SK-N-SH (cell line): Measurements from ENCODE around the gene CD34. TPM values are rescaled to one million over a fixed set of nuclear protein-coding genes. Genes with fewer than 3 reads are reported as not detected.

ENCODE experiments used
- CTCF ChIA-PET: fragments of 300-600, 350-600 bp; formaldehyde crosslinking; extraction: SDS; loops from one replicate; lab custom pipeline; 2021; lab: Yijun Ruan, JAX
- POLR2A ChIA-PET: fragments of 350-600 bp; sonication (Branson Sonifier 250); formaldehyde crosslinking; extraction: SDS; loops from one replicate; lab custom pipeline; 2020; ENCODE audit warnings: antibody characterized with exemption, inconsistent platforms; lab: Yijun Ruan, JAX
- DNase-seq: peaks from one replicate; pipeline ENCODE4 v3.0.0; 2012
- H2AFZ ChIP-seq: fragments of 200-600 bp; sonication (generic); 2 replicates; pipeline ENCODE4 v1.8.1; 2016; ENCODE audit warnings: antibody characterized with exemption, mild to moderate bottlenecking, low read depth
- H3F3A ChIP-seq: fragments of 200-600 bp; sonication (generic); replicated peaks from 2 replicates; pipeline ENCODE3; 2016; ENCODE audit warnings: antibody characterized with exemption, mild to moderate bottlenecking; ENCODE audit not compliant: insufficient read depth
- H3K27ac ChIP-seq, 2 experiments: fragments of 200-500 bp in 1 of 2; fragments of 200-600 bp in 1 of 2; sonication (Bioruptor generic) in 1 of 2; sonication (generic), shearing (Covaris generic) in 1 of 2; 2 replicates each; pipeline versions ENCODE4 v1.5.1 to v1.6.1; 2014 to 2016; ENCODE audit warnings: low read depth in 2 of 2, inconsistent platforms in 1 of 2, low read length in 1 of 2, mild to moderate bottlenecking in 1 of 2, mixed read lengths in 1 of 2
- H3K27me3 ChIP-seq: fragments of 200-600 bp; sonication (generic), shearing (Covaris generic); 2 replicates; pipeline ENCODE4 v1.6.1; 2016; ENCODE audit warnings: mixed run types; ENCODE audit not compliant: insufficient read depth
- H3K36me3 ChIP-seq, 2 experiments: fragments of 200-500 bp in 1 of 2; fragments of 200-600 bp in 1 of 2; sonication (Bioruptor generic) in 1 of 2; sonication (generic) in 1 of 2; replicated peaks in 1 of 2; 2 replicates each; pipeline versions ENCODE3 to v1.5.1; 2014 to 2016; ENCODE audit warnings: low read length in 1 of 2, mild to moderate bottlenecking in 1 of 2; ENCODE audit not compliant: insufficient read depth in 2 of 2, control insufficient read depth in 1 of 2
- H3K4me1 ChIP-seq, 2 experiments: fragments of 200-500 bp in 1 of 2; fragments of 200-600 bp in 1 of 2; sonication (Bioruptor generic) in 1 of 2; sonication (generic), shearing (Covaris generic) in 1 of 2; 2 replicates each; pipeline versions ENCODE4 v1.5.1 to v1.6.1; 2014 to 2016; ENCODE audit warnings: low read depth in 1 of 2, low read length in 1 of 2, mixed run types in 1 of 2; ENCODE audit not compliant: insufficient read depth in 2 of 2, control insufficient read depth in 1 of 2
- H3K4me2 ChIP-seq: fragments of 200-600 bp; sonication (generic), shearing (Covaris generic); 2 replicates; pipeline ENCODE4 v1.6.1; 2017; ENCODE audit warnings: mixed run types
- H3K4me3 ChIP-seq, 2 experiments: fragments of 200-500 bp in 1 of 2; fragments of 200-600 bp in 1 of 2; sonication (Bioruptor generic) in 1 of 2; sonication (generic), shearing (Covaris generic) in 1 of 2; 2 replicates each; pipeline versions ENCODE4 v1.5.1 to v1.8.1; 2014 to 2016; ENCODE audit warnings: low read depth in 2 of 2, inconsistent platforms in 1 of 2, low read length in 1 of 2, mild to moderate bottlenecking in 1 of 2, mixed read lengths in 1 of 2, moderate library complexity in 1 of 2
- H3K79me2 ChIP-seq: fragments of 200-600 bp; sonication (generic); 2 replicates; pipeline ENCODE4 v1.8.1; 2017; ENCODE audit warnings: mild to moderate bottlenecking; ENCODE audit not compliant: insufficient read depth
- H3K9ac ChIP-seq: fragments of 200-600 bp; sonication (generic); 2 replicates; pipeline ENCODE4 v1.6.1; 2017; ENCODE audit warnings: mixed run types
- H3K9me2 ChIP-seq: fragments of 200-600 bp; sonication (generic); 2 replicates; pipeline ENCODE4 v1.6.1; 2017; ENCODE audit warnings: mixed run types
- H3K9me3 ChIP-seq: fragments of 200-600 bp; sonication (generic); 2 replicates; pipeline ENCODE4 v1.6.1; 2017; ENCODE audit warnings: mixed run types, mild to moderate bottlenecking, moderate library complexity
- H4K20me1 ChIP-seq: fragments of 200-600 bp; sonication (generic); 2 replicates; pipeline ENCODE4 v1.6.1; 2017; ENCODE audit warnings: mild to moderate bottlenecking, mixed run types; ENCODE audit not compliant: insufficient read depth
- ELF1 ChIP-seq: IDR thresholded peaks from 2 replicates; pipeline ENCODE4 v1.4.0; 2012
- EZH2phosphoT487 ChIP-seq: fragments of 200-600 bp; sonication (generic); IDR thresholded peaks from 2 replicates; pipeline ENCODE4 v1.6.1; 2017; ENCODE audit warnings: low read depth, mixed run types, mild to moderate bottlenecking, antibody characterized with exemption, moderate library complexity, borderline replicate concordance
- FOSL2 ChIP-seq: IDR thresholded peaks from 2 replicates; pipeline ENCODE4 v1.4.0; 2012; ENCODE audit warnings: low read depth, mild to moderate bottlenecking, moderate library complexity, borderline replicate concordance
- FOXM1 ChIP-seq: IDR thresholded peaks from 2 replicates; pipeline ENCODE4 v1.4.0; 2012; ENCODE audit warnings: low read depth, mild to moderate bottlenecking
- JUND ChIP-seq: IDR thresholded peaks from 2 replicates; pipeline ENCODE4 v1.4.0; 2012
- POLR2AphosphoS5 ChIP-seq: IDR thresholded peaks from 2 replicates; pipeline ENCODE4 v1.6.1; 2012; ENCODE audit warnings: low read depth, low read length
- SIN3A ChIP-seq: IDR thresholded peaks from 2 replicates; pipeline ENCODE4 v1.6.1; 2012; ENCODE audit warnings: low read depth, mild to moderate bottlenecking, low read length, moderate library complexity, borderline replicate concordance
- TEAD4 ChIP-seq: IDR thresholded peaks from 2 replicates; pipeline ENCODE4 v1.4.0; 2012; ENCODE audit warnings: mild to moderate bottlenecking, borderline replicate concordance; ENCODE audit not compliant: insufficient read depth
- YY1 ChIP-seq: IDR thresholded peaks from 2 replicates; pipeline ENCODE4 v1.4.0; 2012; ENCODE audit warnings: low read depth, mild to moderate bottlenecking
- WGBS: methylation state at CpG from one replicate; pipeline ENCODE4 v1.1.6; 2017; ENCODE audit warnings: low lambda C conversion rate; 5-methylcytosine and 5-hydroxymethylcytosine counted together
- polyA plus RNA-seq, 3 experiments: library from polyadenylated mRNA; depleted of rRNA; stranded (reverse); fragments of >200 nt; gene quantifications; 2 replicates each; pipeline ENCODE4 v1.2.3, GENCODE V29; 2012
- TF ChIP-seq, protein P1 (sequence below): fragments of 150-350 bp; IDR thresholded peaks from 2 replicates; pipeline ENCODE4 v1.6.1; 2017; ENCODE audit warnings: antibody characterized with exemption, low read length, low read depth, borderline replicate concordance
- TF ChIP-seq, protein P2 (sequence below): IDR thresholded peaks from 2 replicates; pipeline ENCODE4 v1.4.0; 2012; ENCODE audit warnings: low read depth, borderline replicate concordance
- TF ChIP-seq, protein P3 (sequence below): fragments of 150-350 bp; IDR thresholded peaks from 2 replicates; pipeline ENCODE4 v1.6.1; 2016; ENCODE audit warnings: mild to moderate bottlenecking, low read depth, low read length
- TF ChIP-seq, protein P4 (sequence below): IDR thresholded peaks from 2 replicates; pipeline ENCODE4 v1.4.0; 2012; ENCODE audit warnings: low read depth, borderline replicate concordance
- TF ChIP-seq, protein P5 (sequence below): IDR thresholded peaks from 2 replicates; pipeline ENCODE4; 2012

Gene CD34
- polyA plus RNA-seq, 1 of the 3 experiments (the other 2 are of a cell fraction), result 0.59 TPM

DNA sequence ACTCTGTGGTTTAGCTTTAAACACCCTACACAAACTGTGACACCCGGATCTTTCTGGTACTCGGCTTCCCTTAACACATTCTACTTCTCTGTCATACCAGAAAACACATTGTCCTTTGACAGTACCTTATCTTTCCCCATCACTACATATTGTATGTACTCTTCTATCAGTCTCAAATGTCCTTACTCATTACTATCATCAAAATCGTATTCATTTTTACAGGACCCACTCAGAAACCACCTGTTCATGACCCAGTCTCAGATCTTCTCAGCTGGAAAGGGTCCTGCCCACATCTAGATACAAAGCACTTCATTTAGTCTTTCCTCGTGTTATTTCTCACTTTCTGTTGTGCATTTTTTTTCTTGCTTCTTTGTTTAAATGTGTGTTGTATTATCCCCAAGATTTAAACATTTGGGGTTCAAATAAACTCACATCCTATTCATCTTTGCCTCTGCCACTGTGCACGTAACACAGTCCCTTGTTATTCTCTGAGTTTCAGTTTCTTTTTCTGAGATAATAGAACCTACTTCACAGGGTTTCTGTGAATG lies 27.7 kb downstream of the CD34 start:
- Histone ChIP-seq H3K9me2 (no peaks in the 10 kb centered on the region), H2AFZ (no peak overlapping the region; the same call in 1 of the 2 replicates), H3K79me2 (no peaks in the 10 kb centered on the region), H3K27me3 (no peaks in the 10 kb centered on the region; the same call in 1 of the 2 replicates), H4K20me1 (no peaks in the 10 kb centered on the region), H3K9me3 (no peaks in the 10 kb centered on the region), H3K4me2 (no peak overlapping the region), H3K4me1 (peaks cover 0 to 5% of the 10 kb centered on the region in 2 experiments; a peak in 1 of 4 replicates), H3K36me3 (no peaks in the 10 kb centered on the region), H3K4me3 (no peak overlapping the region), H3K9ac (no peak overlapping the region)
- no peak for DNase-seq
- 63% methylated on average over 5 of the region's 5 CpGs for WGBS
- POLR2A ChIA-PET, result interaction anchor here (3.0 kb wide), 1 partner anchor 80 kb away, joined by 20 read pairs; no protein-coding TSS in a partner anchor
- no peak for TF ChIP-seq POLR2AphosphoS5
- TF ChIP-seq FOSL2, result no peak
- TF ChIP-seq, all 33 proteins: peak for 0
- Histone ChIP-seq H3F3A (no peaks in the 10 kb centered on the region), H3K27ac (no peak overlapping the region)
- CTCF ChIA-PET, result interaction anchor here (1.3 to 7.9 kb wide), 6 partner anchors 11 to 139 kb away, joined by 3 to 181 read pairs (median 59); no protein-coding TSS in a partner anchor

DNA sequence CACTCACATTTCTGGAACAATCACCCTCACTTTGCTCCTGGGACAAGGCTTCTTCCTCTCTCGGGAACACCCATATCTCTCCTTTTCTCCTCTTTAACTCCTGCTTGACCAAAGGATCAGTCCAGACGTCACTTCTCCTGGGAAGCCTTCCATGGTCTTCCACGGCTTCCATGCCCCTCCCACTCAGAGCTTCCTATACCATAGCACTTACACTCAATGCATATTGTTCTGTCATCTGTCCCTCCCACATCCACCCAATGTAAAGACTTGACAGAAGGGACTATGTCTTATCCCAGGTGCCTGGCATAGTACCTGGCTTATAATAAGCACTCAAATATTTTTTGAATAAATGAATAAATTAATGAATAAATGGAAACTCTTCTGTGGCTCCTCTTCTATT lies 28.2 kb downstream of the CD34 start:
- WGBS, result 49% methylated on average over 3 of the region's 3 CpGs
- no peaks in the 10 kb centered on the region for H3K9me2 ChIP-seq
- no peaks in the 10 kb centered on the region for H3F3A ChIP-seq
- no peaks in the 10 kb centered on the region for H4K20me1 ChIP-seq
- no peaks in the 10 kb centered on the region for H3K36me3 ChIP-seq
- no peak for DNase-seq
- CTCF ChIA-PET, result interaction anchor here (7.1 to 7.9 kb wide), 3 partner anchors 10 to 81 kb away, joined by 96 to 181 read pairs (median 164); no protein-coding TSS in a partner anchor
- POLR2A ChIA-PET, result interaction anchor here (3.0 kb wide), 1 partner anchor 81 kb away, joined by 20 read pairs; no protein-coding TSS in a partner anchor
- H3K9me3 ChIP-seq, result no peaks in the 10 kb centered on the region
- no peak overlapping the region for H3K4me2 ChIP-seq
- no peak overlapping the region for H3K9ac ChIP-seq
- peaks cover 0 to 5% of the 10 kb centered on the region in 2 experiments; a peak in 1 of 4 replicates for H3K4me1 ChIP-seq
- TF ChIP-seq, protein P1, sequence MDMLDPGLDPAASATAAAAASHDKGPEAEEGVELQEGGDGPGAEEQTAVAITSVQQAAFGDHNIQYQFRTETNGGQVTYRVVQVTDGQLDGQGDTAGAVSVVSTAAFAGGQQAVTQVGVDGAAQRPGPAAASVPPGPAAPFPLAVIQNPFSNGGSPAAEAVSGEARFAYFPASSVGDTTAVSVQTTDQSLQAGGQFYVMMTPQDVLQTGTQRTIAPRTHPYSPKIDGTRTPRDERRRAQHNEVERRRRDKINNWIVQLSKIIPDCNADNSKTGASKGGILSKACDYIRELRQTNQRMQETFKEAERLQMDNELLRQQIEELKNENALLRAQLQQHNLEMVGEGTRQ, result no peak
- no peaks in the 10 kb centered on the region; the same call in 1 of the 2 replicates for H3K27me3 ChIP-seq
- no peak overlapping the region for H3K4me3 ChIP-seq
- no peak overlapping the region for H2AFZ ChIP-seq
- H3K79me2 ChIP-seq, result no peaks in the 10 kb centered on the region
- H3K27ac ChIP-seq, result no peak overlapping the region

DNA sequence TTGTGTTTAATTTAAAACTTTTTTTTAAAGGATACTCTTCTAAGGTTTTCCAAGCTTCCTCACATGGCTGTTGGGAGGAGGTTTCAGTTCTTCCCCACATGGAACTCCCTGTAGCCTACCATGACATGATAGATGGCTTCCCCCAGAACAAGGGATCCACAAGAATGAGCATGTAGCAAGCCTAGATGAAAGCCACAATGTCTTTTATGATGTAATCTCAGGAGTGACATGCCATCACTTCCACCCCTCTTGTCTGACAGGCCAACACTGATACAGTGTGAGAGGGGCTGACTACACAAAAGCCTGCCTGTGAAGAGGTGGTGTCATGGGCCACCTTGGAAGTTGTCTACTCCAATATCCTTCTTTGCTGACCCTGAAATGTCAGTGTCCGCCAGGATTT lies 32.0 kb downstream of the CD34 start:
- no peaks in the 10 kb centered on the region for H3F3A ChIP-seq
- CTCF ChIA-PET, result interaction anchor here (0.7 to 1.2 kb wide), 2 partner anchors 9 to 84 kb away, joined by 4 to 6 read pairs; no protein-coding TSS in a partner anchor
- no peaks in the 10 kb centered on the region for H3K36me3 ChIP-seq
- no peaks in the 10 kb centered on the region for H3K9me2 ChIP-seq
- no peaks in the 10 kb centered on the region for H3K79me2 ChIP-seq
- 100% methylated on average over 1 of the region's 1 CpG for WGBS
- H2AFZ ChIP-seq, result no peak overlapping the region
- no peaks in the 10 kb centered on the region for H3K9me3 ChIP-seq
- H3K4me1 ChIP-seq, result no peaks in the 10 kb centered on the region
- POLR2A ChIA-PET, result no interaction called here
- H4K20me1 ChIP-seq, result no peaks in the 10 kb centered on the region
- no peak overlapping the region for H3K4me2 ChIP-seq
- no peak overlapping the region for H3K27ac ChIP-seq
- no peak for DNase-seq
- no peak overlapping the region for H3K4me3 ChIP-seq
- H3K9ac ChIP-seq, result no peak overlapping the region
- H3K27me3 ChIP-seq, result no peaks in the 10 kb centered on the region; the same call in 1 of the 2 replicates
- TF ChIP-seq, protein P2, sequence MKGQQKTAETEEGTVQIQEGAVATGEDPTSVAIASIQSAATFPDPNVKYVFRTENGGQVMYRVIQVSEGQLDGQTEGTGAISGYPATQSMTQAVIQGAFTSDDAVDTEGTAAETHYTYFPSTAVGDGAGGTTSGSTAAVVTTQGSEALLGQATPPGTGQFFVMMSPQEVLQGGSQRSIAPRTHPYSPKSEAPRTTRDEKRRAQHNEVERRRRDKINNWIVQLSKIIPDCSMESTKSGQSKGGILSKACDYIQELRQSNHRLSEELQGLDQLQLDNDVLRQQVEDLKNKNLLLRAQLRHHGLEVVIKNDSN, result no peak
- TF ChIP-seq ELF1 (no peak), JUND (no peak), TEAD4 (no peak), POLR2AphosphoS5 (no peak), EZH2phosphoT487 (no peak), SIN3A (no peak), FOXM1 (no peak), YY1 (no peak)
- TF ChIP-seq, protein P3, sequence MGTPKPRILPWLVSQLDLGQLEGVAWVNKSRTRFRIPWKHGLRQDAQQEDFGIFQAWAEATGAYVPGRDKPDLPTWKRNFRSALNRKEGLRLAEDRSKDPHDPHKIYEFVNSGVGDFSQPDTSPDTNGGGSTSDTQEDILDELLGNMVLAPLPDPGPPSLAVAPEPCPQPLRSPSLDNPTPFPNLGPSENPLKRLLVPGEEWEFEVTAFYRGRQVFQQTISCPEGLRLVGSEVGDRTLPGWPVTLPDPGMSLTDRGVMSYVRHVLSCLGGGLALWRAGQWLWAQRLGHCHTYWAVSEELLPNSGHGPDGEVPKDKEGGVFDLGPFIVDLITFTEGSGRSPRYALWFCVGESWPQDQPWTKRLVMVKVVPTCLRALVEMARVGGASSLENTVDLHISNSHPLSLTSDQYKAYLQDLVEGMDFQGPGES, result no peak
- TF ChIP-seq, protein P4, sequence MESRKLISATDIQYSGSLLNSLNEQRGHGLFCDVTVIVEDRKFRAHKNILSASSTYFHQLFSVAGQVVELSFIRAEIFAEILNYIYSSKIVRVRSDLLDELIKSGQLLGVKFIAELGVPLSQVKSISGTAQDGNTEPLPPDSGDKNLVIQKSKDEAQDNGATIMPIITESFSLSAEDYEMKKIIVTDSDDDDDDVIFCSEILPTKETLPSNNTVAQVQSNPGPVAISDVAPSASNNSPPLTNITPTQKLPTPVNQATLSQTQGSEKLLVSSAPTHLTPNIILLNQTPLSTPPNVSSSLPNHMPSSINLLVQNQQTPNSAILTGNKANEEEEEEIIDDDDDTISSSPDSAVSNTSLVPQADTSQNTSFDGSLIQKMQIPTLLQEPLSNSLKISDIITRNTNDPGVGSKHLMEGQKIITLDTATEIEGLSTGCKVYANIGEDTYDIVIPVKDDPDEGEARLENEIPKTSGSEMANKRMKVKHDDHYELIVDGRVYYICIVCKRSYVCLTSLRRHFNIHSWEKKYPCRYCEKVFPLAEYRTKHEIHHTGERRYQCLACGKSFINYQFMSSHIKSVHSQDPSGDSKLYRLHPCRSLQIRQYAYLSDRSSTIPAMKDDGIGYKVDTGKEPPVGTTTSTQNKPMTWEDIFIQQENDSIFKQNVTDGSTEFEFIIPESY, result no peak
- TF ChIP-seq, protein P5, sequence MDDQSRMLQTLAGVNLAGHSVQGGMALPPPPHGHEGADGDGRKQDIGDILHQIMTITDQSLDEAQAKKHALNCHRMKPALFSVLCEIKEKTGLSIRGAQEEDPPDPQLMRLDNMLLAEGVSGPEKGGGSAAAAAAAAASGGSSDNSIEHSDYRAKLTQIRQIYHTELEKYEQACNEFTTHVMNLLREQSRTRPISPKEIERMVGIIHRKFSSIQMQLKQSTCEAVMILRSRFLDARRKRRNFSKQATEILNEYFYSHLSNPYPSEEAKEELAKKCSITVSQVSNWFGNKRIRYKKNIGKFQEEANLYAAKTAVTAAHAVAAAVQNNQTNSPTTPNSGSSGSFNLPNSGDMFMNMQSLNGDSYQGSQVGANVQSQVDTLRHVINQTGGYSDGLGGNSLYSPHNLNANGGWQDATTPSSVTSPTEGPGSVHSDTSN, result no peak
